SK-N-SH treated with all-trans-retinoic acid at 6 μM for 48 hours (cell line): ENCODE data around the gene CACNA1C.

Experiments used
- GLIS3 ChIP-seq: fragments of 250-450 bp; sonication (Bioruptor Pico); IDR thresholded peaks from 2 replicates; pipeline ENCODE4 v1.5.0; 2020; ENCODE audit warnings: mild to moderate bottlenecking, moderate library complexity
- ISL1 ChIP-seq: fragments of 250-450 bp; sonication (Bioruptor Pico); IDR thresholded peaks from 2 replicates; pipeline ENCODE4 v2.1.2; 2022; ENCODE audit warnings: mild to moderate bottlenecking, moderate library complexity
- PATZ1 ChIP-seq: fragments of 250-450 bp; sonication (Bioruptor Pico); IDR thresholded peaks from 2 replicates; pipeline ENCODE4 v1.8.0; 2020; ENCODE audit warnings: mild to moderate bottlenecking, moderate library complexity, borderline replicate concordance
- RARB ChIP-seq: fragments of 250-450 bp; sonication (Bioruptor Pico); IDR thresholded peaks from 2 replicates; pipeline ENCODE4 v1.8.0; 2021; ENCODE audit warnings: mild to moderate bottlenecking, moderate library complexity
- ZFP3 ChIP-seq: fragments of 250-450 bp; sonication (Bioruptor Pico); IDR thresholded peaks from 2 replicates; pipeline ENCODE4 v1.5.0; 2020; ENCODE audit warnings: mild to moderate bottlenecking, moderate library complexity
- TF ChIP-seq, protein P1 (sequence below): fragments of 250-450 bp; sonication (Bioruptor Pico); IDR thresholded peaks from 2 replicates; pipeline ENCODE4 v1.5.0; 2020; ENCODE audit warnings: mild to moderate bottlenecking, moderate library complexity

DNA sequence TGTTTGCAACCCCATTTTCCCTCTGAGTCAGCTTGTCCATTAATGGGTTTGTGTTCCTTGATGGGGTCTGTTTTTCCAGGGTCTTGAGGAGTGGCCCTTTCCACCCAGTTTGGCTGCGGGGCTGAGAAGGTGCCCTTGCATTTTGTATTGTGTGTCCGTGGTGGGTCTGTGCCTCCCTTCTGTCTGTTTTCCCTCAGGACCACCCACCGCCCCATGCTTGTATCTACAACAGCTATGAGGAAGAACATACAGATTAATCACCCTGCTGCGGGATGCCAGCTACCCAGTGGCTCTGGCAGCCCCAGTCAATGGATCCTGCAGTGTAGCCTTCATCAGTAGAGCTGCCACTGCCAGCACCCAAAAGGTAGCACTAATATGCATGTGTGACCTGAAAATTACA is 235.7 kb downstream of the CACNA1C start:
- TF ChIP-seq PATZ1 (CRISPR knock-in tag) (no peak), GLIS3 (no peak), ZFP3 (CRISPR knock-in tag) (no peak), ISL1 (CRISPR knock-in tag) (no peak), RARB (CRISPR knock-in tag) (no peak)
- TF ChIP-seq, protein P1, sequence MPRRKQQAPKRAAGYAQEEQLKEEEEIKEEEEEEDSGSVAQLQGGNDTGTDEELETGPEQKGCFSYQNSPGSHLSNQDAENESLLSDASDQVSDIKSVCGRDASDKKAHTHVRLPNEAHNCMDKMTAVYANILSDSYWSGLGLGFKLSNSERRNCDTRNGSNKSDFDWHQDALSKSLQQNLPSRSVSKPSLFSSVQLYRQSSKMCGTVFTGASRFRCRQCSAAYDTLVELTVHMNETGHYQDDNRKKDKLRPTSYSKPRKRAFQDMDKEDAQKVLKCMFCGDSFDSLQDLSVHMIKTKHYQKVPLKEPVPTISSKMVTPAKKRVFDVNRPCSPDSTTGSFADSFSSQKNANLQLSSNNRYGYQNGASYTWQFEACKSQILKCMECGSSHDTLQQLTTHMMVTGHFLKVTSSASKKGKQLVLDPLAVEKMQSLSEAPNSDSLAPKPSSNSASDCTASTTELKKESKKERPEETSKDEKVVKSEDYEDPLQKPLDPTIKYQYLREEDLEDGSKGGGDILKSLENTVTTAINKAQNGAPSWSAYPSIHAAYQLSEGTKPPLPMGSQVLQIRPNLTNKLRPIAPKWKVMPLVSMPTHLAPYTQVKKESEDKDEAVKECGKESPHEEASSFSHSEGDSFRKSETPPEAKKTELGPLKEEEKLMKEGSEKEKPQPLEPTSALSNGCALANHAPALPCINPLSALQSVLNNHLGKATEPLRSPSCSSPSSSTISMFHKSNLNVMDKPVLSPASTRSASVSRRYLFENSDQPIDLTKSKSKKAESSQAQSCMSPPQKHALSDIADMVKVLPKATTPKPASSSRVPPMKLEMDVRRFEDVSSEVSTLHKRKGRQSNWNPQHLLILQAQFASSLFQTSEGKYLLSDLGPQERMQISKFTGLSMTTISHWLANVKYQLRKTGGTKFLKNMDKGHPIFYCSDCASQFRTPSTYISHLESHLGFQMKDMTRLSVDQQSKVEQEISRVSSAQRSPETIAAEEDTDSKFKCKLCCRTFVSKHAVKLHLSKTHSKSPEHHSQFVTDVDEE (CRISPR knock-in tag): no peak
